ENCODE measurements around the gene WNT5A. TPM values are rescaled to one million over a fixed set of nuclear protein-coding genes. Genes with fewer than 3 reads are reported as not detected.
A peak's percentile ranks its signal among the peaks of the same experiment; 100 is the strongest.
"Not testable (repeated sequence)": the region's sequence is repeated elsewhere in the genome, so short reads cannot be mapped to it uniquely, and the experiment has no call there.

The WNT5A gene
- total and polyA plus RNA-seq, 5 donors = 2.6 to 13.0 (median 10.8) TPM

DNA sequence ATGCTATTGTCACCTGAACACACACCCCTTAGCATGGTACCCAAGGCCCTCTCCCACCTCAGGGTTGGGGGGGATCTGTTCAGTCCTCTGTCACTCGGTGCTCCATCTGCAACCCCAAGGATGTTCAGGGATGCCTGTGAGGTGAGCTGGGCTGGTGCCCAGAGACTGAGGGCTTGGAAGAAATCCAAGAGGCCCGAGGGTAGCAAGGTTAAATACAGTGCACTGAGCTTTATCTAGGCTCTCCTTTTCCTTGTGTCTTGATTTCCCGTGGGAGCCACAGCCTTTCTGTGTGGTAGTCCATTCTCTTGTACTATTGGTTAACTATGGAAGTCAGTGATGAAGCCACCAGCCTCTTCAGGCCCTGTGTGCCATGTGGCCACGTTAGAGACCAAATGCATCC lies 18.7 kb upstream of the WNT5A start:
- Histone ChIP-seq H3K9me3 (ENCODE audit: control insufficient read depth, low read length) (no peaks in the 10 kb centered on the region), H3K4me3 (ENCODE audit: low read length) (no peak overlapping the region), H3K27ac (ENCODE audit: low read length) (no peak overlapping the region), H3K27me3 (ENCODE audit: control insufficient read depth, insufficient read depth) (no peaks in the 10 kb centered on the region), H3K4me1 (ENCODE audit: control insufficient read depth, insufficient read depth, low read length) (no peaks in the 10 kb centered on the region)
- ATAC-seq (peak in 1 of 2 donors; percentile 40), DNase-seq (no peak)
- intact Hi-C loops (cut with DNase I) = no loop called here
- 50% methylated on average over 4 of the region's 4 CpGs for WGBS

DNA sequence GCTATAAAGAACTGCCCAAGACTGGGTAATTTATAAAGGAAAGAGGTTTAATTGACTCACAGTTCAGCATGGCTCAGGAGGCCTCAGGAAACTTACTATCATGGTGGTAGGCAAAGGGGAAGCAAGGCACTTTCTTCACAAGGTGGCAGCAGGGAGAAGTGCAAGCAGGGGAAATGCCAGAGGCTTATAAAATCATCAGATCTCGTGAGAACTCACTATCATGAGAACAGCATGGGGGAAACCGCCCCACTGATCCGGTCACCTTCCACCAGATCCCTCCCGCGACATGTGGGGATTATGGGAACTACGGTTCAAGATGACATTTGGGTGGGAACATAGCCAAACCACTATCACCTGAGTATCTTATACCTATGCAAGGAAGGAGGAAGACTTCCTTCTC lies 18.0 kb upstream of the WNT5A start:
- DNase-seq; H3K4me1 ChIP-seq (ENCODE audit: control insufficient read depth, insufficient read depth, low read length); H3K27ac ChIP-seq (ENCODE audit: low read length); intact Hi-C loops (cut with DNase I); H3K27me3 ChIP-seq (ENCODE audit: control insufficient read depth, insufficient read depth); H3K4me3 ChIP-seq (ENCODE audit: low read length); H3K9me3 ChIP-seq (ENCODE audit: control insufficient read depth, low read length); ATAC-seq: not testable (repeated sequence)
- WGBS = 53% methylated on average over 6 of the region's 6 CpGs

- WGBS = 69% methylated on average over 3 of the region's 3 CpGs
- DNase-seq (no peak), ATAC-seq (no peak)
- Histone ChIP-seq H3K4me3 (ENCODE audit: low read length) (no peak overlapping the region), H3K9me3 (ENCODE audit: control insufficient read depth, low read length) (no peaks in the 10 kb centered on the region), H3K27me3 (ENCODE audit: control insufficient read depth, insufficient read depth) (no peaks in the 10 kb centered on the region), H3K27ac (ENCODE audit: low read length) (no peak overlapping the region), H3K4me1 (ENCODE audit: control insufficient read depth, insufficient read depth, low read length) (no peaks in the 10 kb centered on the region)
- intact Hi-C loops (cut with DNase I) = no loop called here
Observed at GRCh38 chr3:55501905-55502304, 14.8 kb upstream of the WNT5A start.

DNA sequence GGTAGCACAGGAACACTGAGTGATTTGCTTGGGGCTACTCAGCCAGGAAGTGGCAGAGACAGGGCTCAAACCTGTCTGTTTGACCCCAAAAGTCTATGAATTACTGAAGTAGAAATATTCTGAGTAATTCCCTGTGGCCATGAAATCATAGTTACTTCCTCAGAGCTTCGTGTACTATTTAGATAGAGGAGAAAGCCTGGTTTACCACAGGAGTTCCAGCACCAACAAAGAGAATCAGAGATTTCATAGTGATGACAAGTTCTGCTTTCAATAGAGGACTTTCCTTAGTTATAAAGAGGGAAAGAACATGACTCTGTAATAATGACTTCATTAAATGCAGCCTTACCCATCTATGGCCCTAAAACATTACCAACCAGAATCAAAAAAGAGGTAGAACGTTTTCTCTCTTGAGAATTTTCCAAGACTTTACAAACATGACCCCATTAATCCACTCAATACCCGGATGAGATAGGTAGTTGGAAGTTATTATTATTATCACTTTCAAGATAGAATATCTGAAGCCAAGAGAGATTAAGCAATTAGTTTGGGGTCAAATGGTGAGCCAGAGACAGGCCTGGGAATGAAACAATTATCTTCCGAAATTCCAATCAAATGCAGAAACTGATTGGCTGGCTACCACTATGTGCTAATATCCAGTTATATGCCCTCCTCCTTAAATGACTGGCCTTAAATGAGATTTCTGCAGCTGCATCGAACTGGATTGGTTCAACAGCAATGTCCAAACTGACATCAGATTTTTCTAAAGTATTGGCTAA lies 13.6 kb upstream of the WNT5A start:
- intact Hi-C loops (cut with DNase I) = no loop called here
- no peak overlapping the region for H3K4me3 ChIP-seq (ENCODE audit: low read length)
- no peaks in the 10 kb centered on the region for H3K9me3 ChIP-seq (ENCODE audit: control insufficient read depth, low read length)
- no peaks in the 10 kb centered on the region for H3K4me1 ChIP-seq (ENCODE audit: control insufficient read depth, insufficient read depth, low read length)
- ATAC-seq = no peak
- 45% methylated on average over 5 of the region's 5 CpGs for WGBS
- no peaks in the 10 kb centered on the region for H3K27me3 ChIP-seq (ENCODE audit: control insufficient read depth, insufficient read depth)
- no peak overlapping the region for H3K27ac ChIP-seq (ENCODE audit: low read length)
- DNase-seq = no peak

GRCh38 chr3:55498520-55498919 lies 11.4 kb upstream of the WNT5A start:
- ATAC-seq (no peak), DNase-seq (no peak)
- H3K27me3 ChIP-seq (ENCODE audit: control insufficient read depth, insufficient read depth) = no peaks in the 10 kb centered on the region
- H3K27ac ChIP-seq (ENCODE audit: low read length) = no peak overlapping the region
- H3K4me1 ChIP-seq (ENCODE audit: control insufficient read depth, insufficient read depth, low read length) = no peaks in the 10 kb centered on the region
- H3K4me3 ChIP-seq (ENCODE audit: low read length) = no peak overlapping the region
- intact Hi-C loops (cut with DNase I) = no loop called here
- WGBS = 77% methylated on average over 4 of the region's 4 CpGs
- H3K9me3 ChIP-seq (ENCODE audit: control insufficient read depth, low read length) = no peaks in the 10 kb centered on the region

DNA sequence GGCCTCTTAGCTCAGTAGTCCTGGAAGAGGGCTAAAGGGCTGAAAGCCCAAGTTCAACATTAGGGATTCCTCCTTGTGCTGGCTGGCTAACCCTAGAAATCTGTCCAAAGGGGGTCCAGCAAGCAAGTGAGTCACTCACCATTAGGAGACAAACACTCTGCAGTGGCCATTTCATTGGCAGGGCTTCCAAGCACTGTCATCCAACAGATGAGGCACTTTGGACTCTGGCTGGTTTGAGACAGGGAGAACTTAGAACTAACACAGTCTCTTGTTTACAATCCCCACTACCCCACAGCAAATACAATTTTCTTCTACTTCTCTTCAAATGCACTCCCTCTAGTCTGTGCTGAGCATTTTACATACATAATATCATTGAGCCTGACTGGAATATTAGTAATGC lies 10.1 kb upstream of the WNT5A start:
- Histone ChIP-seq H3K27ac (ENCODE audit: low read length) (no peak overlapping the region), H3K9me3 (ENCODE audit: control insufficient read depth, low read length) (no peaks in the 10 kb centered on the region), H3K4me1 (ENCODE audit: control insufficient read depth, insufficient read depth, low read length) (no peaks in the 10 kb centered on the region), H3K4me3 (ENCODE audit: low read length) (no peak overlapping the region), H3K27me3 (ENCODE audit: control insufficient read depth, insufficient read depth) (no peaks in the 10 kb centered on the region)
- DNase-seq (no peak), ATAC-seq (no peak)
- intact Hi-C loops (cut with DNase I) = no loop called here

DNA sequence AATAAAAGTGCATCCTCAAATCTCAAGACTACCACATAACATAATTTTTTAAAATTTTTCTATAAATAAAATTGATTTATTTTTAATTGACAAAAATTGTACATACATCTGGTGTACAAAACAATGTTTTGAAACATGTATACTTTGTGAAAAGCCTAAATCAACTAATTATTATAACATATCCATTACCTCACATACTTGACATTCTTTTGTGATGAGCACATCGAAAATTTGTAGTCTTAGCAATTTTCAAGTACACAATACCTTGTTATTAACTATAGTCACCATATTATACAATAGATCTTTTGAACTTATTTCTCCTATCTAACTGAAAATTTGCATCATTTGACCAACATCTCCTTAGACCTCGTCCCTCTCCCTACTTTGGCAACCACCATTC lies 7.9 kb upstream of the WNT5A start:
- no peak for DNase-seq
- Histone ChIP-seq H3K9me3 (ENCODE audit: control insufficient read depth, low read length) (no peaks in the 10 kb centered on the region), H3K4me1 (ENCODE audit: control insufficient read depth, insufficient read depth, low read length) (no peaks in the 10 kb centered on the region), H3K27ac (ENCODE audit: low read length) (no peak overlapping the region), H3K27me3 (ENCODE audit: control insufficient read depth, insufficient read depth) (no peaks in the 10 kb centered on the region), H3K4me3 (ENCODE audit: low read length) (no peak overlapping the region)
- WGBS = 73% methylated on average over 2 of the region's 2 CpGs
- ATAC-seq = no peak
- intact Hi-C loops (cut with DNase I) = no loop called here

GRCh38 chr3:55492976-55493375 lies 5.9 kb upstream of the WNT5A start:
- 84% methylated on average over 5 of the region's 5 CpGs for WGBS
- no peaks in the 10 kb centered on the region for H3K4me1 ChIP-seq (ENCODE audit: control insufficient read depth, insufficient read depth, low read length)
- H3K9me3 ChIP-seq (ENCODE audit: control insufficient read depth, low read length) = no peaks in the 10 kb centered on the region
- no peaks in the 10 kb centered on the region for H3K27me3 ChIP-seq (ENCODE audit: control insufficient read depth, insufficient read depth)
- ATAC-seq (no peak), DNase-seq (no peak)
- intact Hi-C loops (cut with DNase I) = no loop called here
- no peak overlapping the region for H3K4me3 ChIP-seq (ENCODE audit: low read length)
- H3K27ac ChIP-seq (ENCODE audit: low read length) = no peak overlapping the region

DNA sequence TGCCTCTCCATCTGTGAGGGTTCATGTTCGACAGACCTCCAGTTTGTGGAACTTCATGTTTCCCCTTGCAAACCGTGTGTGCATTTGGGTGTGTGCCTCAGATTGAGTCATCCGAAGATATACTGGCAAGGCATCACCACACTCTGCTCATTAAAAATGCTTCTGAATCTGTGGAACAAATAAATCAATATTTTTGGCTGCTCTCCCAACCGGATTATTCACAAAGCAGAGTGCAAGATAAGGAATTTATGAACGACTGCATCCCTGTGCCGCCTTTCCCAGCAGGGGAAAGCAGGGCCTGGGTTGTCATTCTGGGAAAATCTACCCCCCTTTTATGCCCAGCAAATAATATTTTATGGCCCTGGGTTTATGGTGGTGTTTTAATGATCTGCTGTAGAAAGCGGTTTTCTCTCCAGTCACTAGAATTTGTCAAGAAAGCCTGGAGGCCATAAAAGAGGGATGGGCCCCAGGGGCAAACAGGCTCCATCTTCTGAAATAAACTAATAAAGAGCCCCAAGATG lies 4.2 kb upstream of the WNT5A start:
- ATAC-seq (no peak), DNase-seq (no peak)
- Histone ChIP-seq H3K4me1 (ENCODE audit: control insufficient read depth, insufficient read depth, low read length) (no peaks in the 10 kb centered on the region), H3K27ac (ENCODE audit: low read length) (no peak overlapping the region), H3K27me3 (ENCODE audit: control insufficient read depth, insufficient read depth) (no peaks in the 10 kb centered on the region), H3K4me3 (ENCODE audit: low read length) (no peak overlapping the region), H3K9me3 (ENCODE audit: control insufficient read depth, low read length) (no peaks in the 10 kb centered on the region)
- 55% methylated on average over 7 of the region's 7 CpGs for WGBS
- intact Hi-C loops (cut with DNase I) = no loop called here

GRCh38 chr3:55490276-55490913 lies 3.3 kb upstream of the WNT5A start:
- Histone ChIP-seq H3K9me3 (ENCODE audit: control insufficient read depth, low read length) (no peaks in the 10 kb centered on the region), H3K27ac (ENCODE audit: low read length) (no peak overlapping the region), H3K4me3 (ENCODE audit: low read length) (no peak overlapping the region), H3K4me1 (ENCODE audit: control insufficient read depth, insufficient read depth, low read length) (no peaks in the 10 kb centered on the region), H3K27me3 (ENCODE audit: control insufficient read depth, insufficient read depth) (no peaks in the 10 kb centered on the region)
- 41% methylated on average over 3 of the region's 3 CpGs for WGBS
- intact Hi-C loops (cut with DNase I) = no loop called here
- ATAC-seq = no peak
- DNase-seq = no peak

- no peak for ATAC-seq
- Histone ChIP-seq H3K4me1 (ENCODE audit: control insufficient read depth, insufficient read depth, low read length) (no peaks in the 10 kb centered on the region), H3K27me3 (ENCODE audit: control insufficient read depth, insufficient read depth) (no peaks in the 10 kb centered on the region), H3K9me3 (ENCODE audit: control insufficient read depth, low read length) (no peaks in the 10 kb centered on the region), H3K27ac (ENCODE audit: low read length) (no peak overlapping the region), H3K4me3 (ENCODE audit: low read length) (no peak overlapping the region)
- peak in 2 of 3 donors; percentile 61 to 68 for DNase-seq
- WGBS = 10% methylated on average over 17 of the region's 17 CpGs
- intact Hi-C loops (cut with DNase I) = loop anchor here (5.0 to 10.0 kb wide), 6 partner anchors 228 to 1005 kb away; no protein-coding TSS in a partner anchor
Observed at GRCh38 chr3:55489798-55490132, 2.7 kb upstream of the WNT5A start.
